ENCODE results near the gene DGUOK. TPM values are rescaled to one million over a fixed set of nuclear protein-coding genes. Genes with fewer than 3 reads are reported as not detected.

The DGUOK gene
- total and polyA plus RNA-seq, 10 of the 15 experiments (the other 5 are each of a cell fraction or from before 2014, with no cell fraction given), result 64.4 to 234 (median 91.4) TPM

DNA sequence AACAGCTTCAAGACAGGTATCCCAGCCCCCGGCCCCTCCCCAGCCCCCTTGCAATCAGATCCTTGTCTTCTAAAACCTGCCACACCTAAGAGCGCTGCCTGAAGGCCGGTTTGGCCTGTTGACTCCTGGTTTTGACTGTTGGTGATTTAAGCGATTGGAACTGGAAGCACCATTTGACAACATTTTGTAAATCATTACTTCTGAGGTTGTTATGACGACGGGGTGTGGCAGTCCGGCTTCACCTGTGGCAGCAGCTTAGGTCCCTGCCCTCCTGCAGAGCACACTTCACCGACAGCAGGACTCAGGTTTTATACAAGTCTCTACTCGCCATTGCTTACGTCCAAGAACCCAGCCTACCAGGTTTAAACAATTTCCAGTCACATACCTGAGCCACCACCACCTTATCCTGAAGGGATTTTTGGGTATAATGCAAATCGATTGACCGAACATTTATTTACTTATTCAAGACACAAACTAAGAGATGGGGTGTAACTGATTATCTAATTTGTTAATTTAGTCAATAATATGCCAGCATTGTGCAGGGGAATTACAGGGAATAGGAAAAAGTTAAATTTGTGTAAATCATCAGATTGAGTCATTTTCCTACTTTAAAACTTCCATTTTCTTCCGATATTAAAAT, 707 bp upstream of the DGUOK start:
- Histone ChIP-seq H3K27me3 (replicated peaks in 1 of 2; ENCODE audit: control insufficient read depth in 2 of 2, insufficient read depth in 2 of 2, low read length in 1 of 2) (no peaks in the 10 kb centered on the region), H3K9me3 (replicated peaks; ENCODE audit: control insufficient read depth, insufficient read depth, low read length) (peaks cover 1% of the 10 kb centered on the region; the same call in 1 of the 3 replicates), H3K4me2 (ENCODE audit: control insufficient read depth, insufficient read depth) (peak overlapping the region; percentile 90), H3K4me1 (ENCODE audit: control insufficient read depth, insufficient read depth, low read length) (peaks cover 14% of the 10 kb centered on the region), H2AFZ (ENCODE audit: control insufficient read depth, low read depth, low read length) (peak overlapping the region; percentile 57), H3K36me3 (ENCODE audit: control insufficient read depth in 2 of 2, insufficient read depth in 2 of 2, low read length in 1 of 2) (peaks cover 0 to 7% of the 10 kb centered on the region in 2 experiments; a peak in 1 of 4 replicates), H3K4me3 (peak overlapping the region; percentile 97; the same call in 1 of the 2 replicates), H3K9ac (ENCODE audit: control insufficient read depth, insufficient read depth, low read length) (peak overlapping the region; percentile 99), H4K20me1 (ENCODE audit: control insufficient read depth, insufficient read depth) (no peaks in the 10 kb centered on the region), H3K27ac (ENCODE audit: control insufficient read depth, insufficient read depth) (peak overlapping the region; percentile 87), H3K79me2 (ENCODE audit: control insufficient read depth, insufficient read depth, low read length) (peaks cover 42% of the 10 kb centered on the region)
- CTCF ChIA-PET, result interaction anchor here (1.1 to 1.6 kb wide), 3 partner anchors 18 to 102 kb away, joined by 3 to 7 read pairs (median 5); no protein-coding TSS in a partner anchor
- RAD21 ChIA-PET (ENCODE audit: unreplicated experiment), result interaction anchor here (2.0 kb wide), 1 partner anchor 18 kb away, joined by 6 read pairs; no protein-coding TSS in a partner anchor
- DNase-seq (ENCODE audit: low read depth, low spot score) (no peak), FAIRE-seq (no peak), ATAC-seq (no peak)
- TSS peak; percentile 98 for BruUV-seq (replicated peaks)
- WGBS (ENCODE audit: insufficient coverage, insufficient replicate concordance, low lambda C conversion rate, missing lambda C conversion rate), result 58% methylated on average over 13 of the region's 13 CpGs
- POLR2A ChIA-PET, result no interaction called here
- in situ Hi-C loops (cut with MboI) (no loop called here), intact Hi-C loops (cut with micrococcal nuclease; ENCODE audit: unreplicated experiment) (loop anchor here (2.0 kb wide), 2 partner anchors 45 to 57 kb away; no protein-coding TSS in a partner anchor)
- SMC1A ChIA-PET (ENCODE audit: uncharacterized antibody, unreplicated experiment), result interaction anchor here (0.6 to 1.5 kb wide), 6 partner anchors 11 to 605 kb away, joined by 3 to 6 read pairs (median 4); no protein-coding TSS in a partner anchor
- TF ChIP-seq STAT1 (conservative IDR thresholded peaks at IDR 0.05) (no peak), MYB (IDR thresholded peaks at IDR 0.05; ENCODE audit: borderline replicate concordance, low read depth, low read length) (no peak), ZNF622 (IDR thresholded peaks at IDR 0.05) (no peak), CHD2 (IDR thresholded peaks at IDR 0.05; ENCODE audit: borderline replicate concordance, low read depth, low read length) (no peak), RAD21 (IDR thresholded peaks at IDR 0.05; ENCODE audit: insufficient read depth, low read depth, low read length) (no peak), JUND (IDR thresholded peaks at IDR 0.05; ENCODE audit: low read depth, low read length) (no peak)
- TF ChIP-seq, protein P1, sequence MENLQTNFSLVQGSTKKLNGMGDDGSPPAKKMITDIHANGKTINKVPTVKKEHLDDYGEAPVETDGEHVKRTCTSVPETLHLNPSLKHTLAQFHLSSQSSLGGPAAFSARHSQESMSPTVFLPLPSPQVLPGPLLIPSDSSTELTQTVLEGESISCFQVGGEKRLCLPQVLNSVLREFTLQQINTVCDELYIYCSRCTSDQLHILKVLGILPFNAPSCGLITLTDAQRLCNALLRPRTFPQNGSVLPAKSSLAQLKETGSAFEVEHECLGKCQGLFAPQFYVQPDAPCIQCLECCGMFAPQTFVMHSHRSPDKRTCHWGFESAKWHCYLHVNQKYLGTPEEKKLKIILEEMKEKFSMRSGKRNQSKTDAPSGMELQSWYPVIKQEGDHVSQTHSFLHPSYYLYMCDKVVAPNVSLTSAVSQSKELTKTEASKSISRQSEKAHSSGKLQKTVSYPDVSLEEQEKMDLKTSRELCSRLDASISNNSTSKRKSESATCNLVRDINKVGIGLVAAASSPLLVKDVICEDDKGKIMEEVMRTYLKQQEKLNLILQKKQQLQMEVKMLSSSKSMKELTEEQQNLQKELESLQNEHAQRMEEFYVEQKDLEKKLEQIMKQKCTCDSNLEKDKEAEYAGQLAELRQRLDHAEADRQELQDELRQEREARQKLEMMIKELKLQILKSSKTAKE (IDR thresholded peaks at IDR 0.05; ENCODE audit: low read depth, poor library complexity, severe bottlenecking), result no peak
- TF ChIP-seq, protein P2, sequence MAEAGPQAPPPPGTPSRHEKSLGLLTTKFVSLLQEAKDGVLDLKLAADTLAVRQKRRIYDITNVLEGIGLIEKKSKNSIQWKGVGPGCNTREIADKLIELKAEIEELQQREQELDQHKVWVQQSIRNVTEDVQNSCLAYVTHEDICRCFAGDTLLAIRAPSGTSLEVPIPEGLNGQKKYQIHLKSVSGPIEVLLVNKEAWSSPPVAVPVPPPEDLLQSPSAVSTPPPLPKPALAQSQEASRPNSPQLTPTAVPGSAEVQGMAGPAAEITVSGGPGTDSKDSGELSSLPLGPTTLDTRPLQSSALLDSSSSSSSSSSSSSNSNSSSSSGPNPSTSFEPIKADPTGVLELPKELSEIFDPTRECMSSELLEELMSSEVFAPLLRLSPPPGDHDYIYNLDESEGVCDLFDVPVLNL (IDR thresholded peaks at IDR 0.05; ENCODE audit: low read depth, low read length), result no peak
- TF ChIP-seq, protein P3, sequence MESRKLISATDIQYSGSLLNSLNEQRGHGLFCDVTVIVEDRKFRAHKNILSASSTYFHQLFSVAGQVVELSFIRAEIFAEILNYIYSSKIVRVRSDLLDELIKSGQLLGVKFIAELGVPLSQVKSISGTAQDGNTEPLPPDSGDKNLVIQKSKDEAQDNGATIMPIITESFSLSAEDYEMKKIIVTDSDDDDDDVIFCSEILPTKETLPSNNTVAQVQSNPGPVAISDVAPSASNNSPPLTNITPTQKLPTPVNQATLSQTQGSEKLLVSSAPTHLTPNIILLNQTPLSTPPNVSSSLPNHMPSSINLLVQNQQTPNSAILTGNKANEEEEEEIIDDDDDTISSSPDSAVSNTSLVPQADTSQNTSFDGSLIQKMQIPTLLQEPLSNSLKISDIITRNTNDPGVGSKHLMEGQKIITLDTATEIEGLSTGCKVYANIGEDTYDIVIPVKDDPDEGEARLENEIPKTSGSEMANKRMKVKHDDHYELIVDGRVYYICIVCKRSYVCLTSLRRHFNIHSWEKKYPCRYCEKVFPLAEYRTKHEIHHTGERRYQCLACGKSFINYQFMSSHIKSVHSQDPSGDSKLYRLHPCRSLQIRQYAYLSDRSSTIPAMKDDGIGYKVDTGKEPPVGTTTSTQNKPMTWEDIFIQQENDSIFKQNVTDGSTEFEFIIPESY (IDR thresholded peaks at IDR 0.05), result no peak
- TF ChIP-seq, protein P4, sequence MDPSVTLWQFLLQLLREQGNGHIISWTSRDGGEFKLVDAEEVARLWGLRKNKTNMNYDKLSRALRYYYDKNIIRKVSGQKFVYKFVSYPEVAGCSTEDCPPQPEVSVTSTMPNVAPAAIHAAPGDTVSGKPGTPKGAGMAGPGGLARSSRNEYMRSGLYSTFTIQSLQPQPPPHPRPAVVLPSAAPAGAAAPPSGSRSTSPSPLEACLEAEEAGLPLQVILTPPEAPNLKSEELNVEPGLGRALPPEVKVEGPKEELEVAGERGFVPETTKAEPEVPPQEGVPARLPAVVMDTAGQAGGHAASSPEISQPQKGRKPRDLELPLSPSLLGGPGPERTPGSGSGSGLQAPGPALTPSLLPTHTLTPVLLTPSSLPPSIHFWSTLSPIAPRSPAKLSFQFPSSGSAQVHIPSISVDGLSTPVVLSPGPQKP (IDR thresholded peaks at IDR 0.05; ENCODE audit: low read depth, low read length), result no peak
- TF ChIP-seq, protein P5, sequence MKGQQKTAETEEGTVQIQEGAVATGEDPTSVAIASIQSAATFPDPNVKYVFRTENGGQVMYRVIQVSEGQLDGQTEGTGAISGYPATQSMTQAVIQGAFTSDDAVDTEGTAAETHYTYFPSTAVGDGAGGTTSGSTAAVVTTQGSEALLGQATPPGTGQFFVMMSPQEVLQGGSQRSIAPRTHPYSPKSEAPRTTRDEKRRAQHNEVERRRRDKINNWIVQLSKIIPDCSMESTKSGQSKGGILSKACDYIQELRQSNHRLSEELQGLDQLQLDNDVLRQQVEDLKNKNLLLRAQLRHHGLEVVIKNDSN (IDR thresholded peaks at IDR 0.05; ENCODE audit: borderline replicate concordance, extremely low read length, insufficient read depth, low read depth, low read length), result no peak
- TF ChIP-seq, protein P6, sequence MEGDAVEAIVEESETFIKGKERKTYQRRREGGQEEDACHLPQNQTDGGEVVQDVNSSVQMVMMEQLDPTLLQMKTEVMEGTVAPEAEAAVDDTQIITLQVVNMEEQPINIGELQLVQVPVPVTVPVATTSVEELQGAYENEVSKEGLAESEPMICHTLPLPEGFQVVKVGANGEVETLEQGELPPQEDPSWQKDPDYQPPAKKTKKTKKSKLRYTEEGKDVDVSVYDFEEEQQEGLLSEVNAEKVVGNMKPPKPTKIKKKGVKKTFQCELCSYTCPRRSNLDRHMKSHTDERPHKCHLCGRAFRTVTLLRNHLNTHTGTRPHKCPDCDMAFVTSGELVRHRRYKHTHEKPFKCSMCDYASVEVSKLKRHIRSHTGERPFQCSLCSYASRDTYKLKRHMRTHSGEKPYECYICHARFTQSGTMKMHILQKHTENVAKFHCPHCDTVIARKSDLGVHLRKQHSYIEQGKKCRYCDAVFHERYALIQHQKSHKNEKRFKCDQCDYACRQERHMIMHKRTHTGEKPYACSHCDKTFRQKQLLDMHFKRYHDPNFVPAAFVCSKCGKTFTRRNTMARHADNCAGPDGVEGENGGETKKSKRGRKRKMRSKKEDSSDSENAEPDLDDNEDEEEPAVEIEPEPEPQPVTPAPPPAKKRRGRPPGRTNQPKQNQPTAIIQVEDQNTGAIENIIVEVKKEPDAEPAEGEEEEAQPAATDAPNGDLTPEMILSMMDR (IDR thresholded peaks at IDR 0.05 in 2 of 3, conservative IDR thresholded peaks at IDR 0.05 in 1 of 3; ENCODE audit: control insufficient read depth in 2 of 3, extremely low read depth in 1 of 3, insufficient read depth in 1 of 3, low read depth in 3 of 3, low read length in 3 of 3), result no peak

Data from GM12878 (cell line).